Measurements from ENCODE around the gene KRTAP10-12.

Gene KRTAP10-12

GRCh38 chr21:44710294-44710665 lies 13.3 kb downstream of the KRTAP10-12 start:
- DNase-seq (ENCODE audit: low read depth) = no peak
- H3K4me3 ChIP-seq (ENCODE audit: low read length) = no peak overlapping the region
- TF ChIP-seq CTCF (conservative IDR thresholded peaks at IDR 0.05; ENCODE audit: low read depth, low read length) = no peak

- H3K4me3 ChIP-seq (ENCODE audit: low read length) = no peak overlapping the region
- no peak for DNase-seq (ENCODE audit: low read depth)
- no peak for TF ChIP-seq CTCF (conservative IDR thresholded peaks at IDR 0.05; ENCODE audit: low read depth, low read length)
Measured at GRCh38 chr21:44710756-44711326, 13.9 kb downstream of the KRTAP10-12 start.

GRCh38 chr21:44711327-44712202 lies 14.6 kb downstream of the KRTAP10-12 start, which contains the start of gene TSPEAR:
TSS of gene TSPEAR (minus strand) at chr21:44711572. CDS start at chr21:44711514, 58 bp downstream.
- no peak within 1 kb of the TSS for H3K4me3 ChIP-seq (ENCODE audit: low read length)
- TF ChIP-seq CTCF (conservative IDR thresholded peaks at IDR 0.05; ENCODE audit: low read depth, low read length) = no peak
- no peak for DNase-seq (ENCODE audit: low read depth)

- no peak for TF ChIP-seq CTCF (conservative IDR thresholded peaks at IDR 0.05; ENCODE audit: low read depth, low read length)
- H3K4me3 ChIP-seq (ENCODE audit: low read length) = no peak overlapping the region
- DNase-seq (ENCODE audit: low read depth) = no peak
Measured at GRCh38 chr21:44712203-44713028, 15.4 kb downstream of the KRTAP10-12 start.

- no peak for DNase-seq (ENCODE audit: low read depth)
- no peak for TF ChIP-seq CTCF (conservative IDR thresholded peaks at IDR 0.05; ENCODE audit: low read depth, low read length)
- no peak overlapping the region for H3K4me3 ChIP-seq (ENCODE audit: low read length)
Measured at GRCh38 chr21:44713130-44713529, 16.2 kb downstream of the KRTAP10-12 start.

GRCh38 chr21:44713846-44714245 lies 16.9 kb downstream of the KRTAP10-12 start:
- no peak for TF ChIP-seq CTCF (conservative IDR thresholded peaks at IDR 0.05; ENCODE audit: low read depth, low read length)
- no peak overlapping the region for H3K4me3 ChIP-seq (ENCODE audit: low read length)
- DNase-seq (ENCODE audit: low read depth) = no peak
